Gastroesophageal sphincter (tissue), 3 donors: ENCODE results near the gene SGPL1.

Source experiments
- CTCF ChIP-seq, 4 experiments: fragments of 200-600 bp in 2 of 4; fragments of 450-650 bp in 2 of 4; sonication (generic) in 1 of 4; IDR thresholded peaks; one replicate each; pipeline ENCODE4 v1.5.1; 2017 to 2019; ENCODE audit warnings: antibody characterized with exemption in 4 of 4, mild to moderate bottlenecking in 2 of 4, moderate library complexity in 2 of 4
- POLR2A ChIP-seq, 2 donors: fragments of 450-650 bp; IDR thresholded peaks; one replicate each; pipeline ENCODE4 v1.6.1; 2017; ENCODE audit warnings: antibody characterized with exemption in 2 of 2, mild to moderate bottlenecking in 2 of 2, moderate library complexity in 1 of 2

GRCh38 chr10:70845816-70846215, 30.1 kb downstream of the SGPL1 start:
- TF ChIP-seq CTCF (IDR thresholded peaks at IDR 0.05) = no peak
- no peak for TF ChIP-seq POLR2A (IDR thresholded peaks at IDR 0.05)
